ENCODE measurements around the gene OGFR.

- no peak for TF ChIP-seq CTCF (IDR thresholded peaks at IDR 0.05)
- no peak for TF ChIP-seq POLR2A (IDR thresholded peaks at IDR 0.05)
Measured at GRCh38 chr20:62765432-62766070, 39.1 kb upstream of the OGFR start.

Measured in prostate gland (tissue), 2 donors.